GM19193 (cell line): Measurements from ENCODE around the gene SMARCA2.

ENCODE experiments used
- POLR2A ChIP-seq: IDR thresholded peaks from 4 replicates; pipeline ENCODE4 v1.6.1; 2011; ENCODE audit not compliant: insufficient read depth, insufficient read length; ENCODE audit errors: extremely low read depth

Gene SMARCA2

DNA sequence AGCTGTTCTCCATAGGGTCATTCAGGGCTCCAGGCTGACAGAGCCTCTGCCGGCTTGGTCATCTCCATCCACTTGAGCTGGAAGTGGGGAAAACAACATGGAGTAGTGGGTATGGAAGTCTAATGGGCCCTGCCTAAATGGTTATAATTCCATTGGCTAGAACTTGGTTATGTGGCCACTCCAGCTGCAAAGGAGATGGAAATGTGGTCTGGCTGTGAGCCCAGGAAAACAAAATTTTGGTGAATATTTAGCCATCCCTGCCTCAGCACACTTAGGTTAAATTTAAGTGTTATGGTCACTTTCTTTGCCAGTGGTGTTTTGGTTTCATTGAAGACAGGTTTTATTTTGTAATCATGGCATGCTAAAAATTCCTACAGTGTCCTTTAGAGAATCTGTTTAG lies 112.3 kb downstream of the SMARCA2 start:
- no peak for TF ChIP-seq POLR2A

DNA sequence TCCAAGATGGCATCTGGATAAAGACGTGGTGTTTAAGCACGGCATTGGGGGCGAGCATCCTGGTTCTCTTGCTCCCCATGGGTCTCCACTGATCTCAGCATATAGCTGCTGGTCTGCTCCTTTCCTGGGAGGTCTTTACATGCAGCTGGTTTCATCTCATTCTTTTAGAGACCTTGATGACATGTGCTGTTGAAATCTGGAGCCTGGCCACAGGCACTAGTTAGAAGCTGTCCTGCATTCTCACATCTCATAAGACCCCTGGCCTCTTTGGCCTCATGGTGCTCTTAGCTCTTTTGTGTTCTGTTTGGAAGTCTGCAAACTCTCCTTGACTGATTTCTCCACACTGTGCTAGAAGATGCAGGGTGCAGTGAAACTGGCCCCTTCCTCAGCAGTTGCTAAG lies 113.0 kb downstream of the SMARCA2 start:
- TF ChIP-seq POLR2A, result no peak

GRCh38 chr9:2128618-2129017 lies 113.5 kb downstream of the SMARCA2 start:
- TF ChIP-seq POLR2A, result no peak

DNA sequence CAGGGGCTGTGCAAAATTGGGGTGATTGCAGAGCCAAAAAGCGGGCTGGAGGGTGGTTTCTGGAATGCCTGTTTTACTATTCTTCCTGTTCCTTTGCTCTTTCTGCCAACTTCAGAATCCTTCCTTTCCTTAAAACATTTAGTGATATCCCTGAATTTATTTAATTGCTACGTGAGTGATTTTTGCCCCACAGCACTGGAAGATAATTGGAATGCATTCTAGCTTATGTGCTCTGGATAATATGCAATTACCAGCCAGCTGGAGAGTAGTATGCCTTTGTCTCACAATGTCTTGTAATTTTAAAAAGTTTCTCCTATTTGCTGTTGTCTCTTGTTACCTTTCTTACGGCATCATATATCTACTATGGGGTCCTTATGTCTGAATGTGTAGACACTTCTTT lies 115.8 kb downstream of the SMARCA2 start:
- TF ChIP-seq POLR2A, result no peak

GRCh38 chr9:2132484-2133082 lies 117.4 kb downstream of the SMARCA2 start:
- TF ChIP-seq POLR2A, result no peak

GRCh38 chr9:2134391-2134790 lies 119.2 kb downstream of the SMARCA2 start:
- TF ChIP-seq POLR2A, result no peak

DNA sequence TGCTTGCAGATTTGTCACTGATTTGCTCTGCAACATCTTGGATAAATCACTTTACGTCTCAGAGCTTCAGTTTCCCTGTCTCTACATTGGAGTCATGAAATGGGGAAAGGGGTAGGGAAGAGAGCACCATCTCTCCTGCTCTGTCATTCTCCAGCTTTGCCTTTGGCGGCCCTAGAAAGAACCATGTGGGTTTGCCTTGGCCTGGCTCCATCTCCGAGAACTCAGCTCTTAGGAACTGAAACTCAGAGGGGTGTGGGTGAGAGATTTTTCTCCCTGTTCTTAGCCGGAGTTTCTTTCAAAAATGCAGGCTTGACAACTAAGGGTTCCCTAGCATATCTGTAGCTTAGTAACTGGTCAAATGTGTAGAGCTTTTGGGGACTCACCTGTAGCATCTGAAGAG lies 123.5 kb downstream of the SMARCA2 start:
- TF ChIP-seq POLR2A, result no peak

GRCh38 chr9:2140600-2141223 lies 125.6 kb downstream of the SMARCA2 start:
- no peak for TF ChIP-seq POLR2A

GRCh38 chr9:2142212-2142611 lies 127.1 kb downstream of the SMARCA2 start:
- TF ChIP-seq POLR2A, result no peak

DNA sequence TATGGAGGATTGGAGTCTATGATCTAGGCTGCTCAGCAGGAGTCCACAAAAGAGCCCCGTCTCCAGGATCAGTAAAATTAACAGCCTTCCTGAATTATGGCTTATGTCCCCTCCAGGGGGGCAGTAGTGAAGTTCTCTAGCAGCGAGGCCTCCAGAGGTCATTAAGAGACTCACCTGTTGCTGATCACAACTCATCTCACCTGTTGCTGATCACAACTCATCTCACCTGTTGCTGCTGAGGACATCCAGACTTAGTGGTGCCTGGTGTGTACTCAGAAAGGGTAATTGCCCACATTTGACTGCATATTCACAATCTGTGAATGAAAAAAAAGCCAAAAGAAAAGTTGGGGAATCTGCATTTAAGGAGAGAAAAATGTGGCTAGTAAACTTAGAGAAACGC lies 129.5 kb downstream of the SMARCA2 start:
- TF ChIP-seq POLR2A, result no peak

DNA sequence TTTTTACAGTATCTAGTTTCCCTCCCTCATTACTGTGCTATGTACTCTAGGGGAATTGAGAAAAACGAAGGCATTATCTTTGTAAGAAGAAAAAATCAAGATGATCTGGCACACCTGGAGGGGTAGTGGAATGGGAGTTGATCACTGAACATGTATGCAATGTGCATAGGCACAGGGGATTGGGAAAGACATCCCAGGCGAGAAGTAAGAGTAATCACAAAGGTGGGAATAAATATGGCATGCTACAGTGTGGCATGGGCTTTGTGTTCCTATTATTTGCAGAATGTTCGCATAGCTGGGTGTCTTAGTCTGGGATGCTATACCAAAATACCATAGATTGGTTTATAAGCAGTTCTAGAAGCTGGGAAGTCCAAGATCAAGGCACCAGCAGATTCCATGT lies 130.6 kb downstream of the SMARCA2 start:
- TF ChIP-seq POLR2A, result no peak

GRCh38 chr9:2150338-2150737 lies 135.2 kb downstream of the SMARCA2 start:
- TF ChIP-seq POLR2A, result no peak

GRCh38 chr9:2151171-2151570 lies 136.0 kb downstream of the SMARCA2 start:
- TF ChIP-seq POLR2A, result no peak

DNA sequence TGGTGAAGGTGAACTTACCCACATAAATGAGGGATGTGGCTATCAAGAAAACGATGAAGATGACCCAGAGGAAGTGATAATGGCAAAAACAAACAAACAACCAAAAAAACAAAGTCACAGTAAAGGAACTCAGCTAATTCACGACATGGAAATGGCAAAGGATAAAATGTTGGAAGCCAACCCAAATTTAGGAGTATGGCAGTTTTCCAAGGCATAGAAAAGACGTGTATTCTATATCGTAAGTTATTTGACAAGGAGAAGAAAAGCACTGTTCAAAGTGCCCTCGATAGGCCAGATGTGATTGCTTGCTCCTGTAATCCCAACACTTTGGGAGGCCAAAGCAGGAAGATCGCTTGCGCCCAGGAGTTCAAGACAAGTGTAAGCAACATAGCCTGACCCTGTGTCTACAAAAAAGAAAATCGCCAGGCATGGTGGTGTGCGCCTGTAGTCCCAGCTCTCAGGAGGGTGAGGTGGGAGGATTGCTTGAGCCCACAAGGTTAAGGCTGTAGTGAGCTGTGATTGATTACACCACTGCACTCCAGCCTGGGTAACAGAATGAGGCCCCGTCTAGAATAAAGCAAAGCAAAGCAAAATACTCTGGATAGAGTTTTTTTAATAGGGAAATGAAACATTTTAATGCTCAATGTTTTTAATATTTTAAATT lies 138.0 kb downstream of the SMARCA2 start:
- TF ChIP-seq POLR2A, result no peak

DNA sequence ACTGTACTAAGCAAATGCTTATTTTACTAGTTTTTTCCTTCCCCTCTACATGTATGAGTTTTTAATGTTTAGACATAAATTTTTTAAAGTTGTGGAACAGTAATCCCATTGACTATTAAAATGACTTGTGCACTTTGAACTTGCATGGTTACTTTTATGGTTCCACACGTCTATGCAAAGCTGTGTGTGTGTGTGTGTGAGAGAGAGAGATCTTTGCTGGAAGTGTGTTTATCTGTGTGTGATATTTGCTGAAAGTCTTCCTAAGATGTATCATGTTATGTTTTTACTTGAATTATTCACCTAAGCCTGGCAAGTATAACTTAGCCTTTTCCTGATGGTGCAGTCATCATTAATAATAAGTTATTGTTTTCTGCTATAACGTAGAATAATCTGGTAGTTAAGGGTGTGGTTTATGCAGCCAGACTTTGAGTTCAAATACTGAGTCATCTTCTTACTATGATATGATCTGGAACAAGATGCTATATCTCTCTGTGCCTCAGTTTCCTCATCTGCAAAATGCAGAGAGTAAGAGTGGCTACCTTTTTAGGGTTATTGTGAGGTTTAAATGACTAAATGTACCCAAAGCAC lies 138.6 kb downstream of the SMARCA2 start:
- TF ChIP-seq POLR2A, result no peak

- TF ChIP-seq POLR2A, result no peak
These were observed 139.6 kb downstream of the SMARCA2 start for GRCh38 chr9:2154731-2155130.

DNA sequence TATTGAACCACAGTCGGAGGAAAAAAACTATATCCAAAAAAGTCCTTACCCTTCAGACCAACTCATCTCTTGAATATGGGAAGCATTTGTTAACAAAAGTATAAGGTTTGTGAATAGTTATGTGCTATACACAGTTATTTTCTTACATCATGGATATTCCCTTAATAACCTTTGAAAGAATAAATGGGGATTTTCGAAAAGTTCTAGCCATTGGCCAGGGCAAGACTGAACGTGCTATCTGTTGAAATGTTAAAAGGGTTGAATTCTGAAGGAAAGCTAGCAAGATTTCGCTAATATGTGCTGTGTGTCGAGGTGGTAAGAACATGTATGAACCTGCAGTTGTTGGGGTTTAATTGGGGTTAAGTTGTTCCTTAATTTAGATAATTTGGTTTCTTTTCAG lies 140.8 kb downstream of the SMARCA2 start:
- no peak for TF ChIP-seq POLR2A
